Type B pancreatic cell (in vitro differentiated cells): ENCODE measurements around the gene NGFR. TPM values are rescaled to one million over a fixed set of nuclear protein-coding genes. Genes with fewer than 3 reads are reported as not detected.

ENCODE experiments used
- DNase-seq: peaks from one replicate; pipeline ENCODE4 v3.0.0; 2021; ENCODE audit warnings: mixed read lengths; ENCODE audit not compliant: unreplicated experiment; ENCODE audit errors: extremely low spot score
- H3K27ac Mint-ChIP-seq: 2 replicates; pipeline ENCODE4 v1.8.0; 2021; ENCODE audit warnings: mild to moderate bottlenecking, mixed read lengths
- H3K27me3 Mint-ChIP-seq: 2 replicates; pipeline ENCODE4 v1.8.0; 2021; ENCODE audit warnings: mixed read lengths
- H3K36me3 Mint-ChIP-seq: 2 replicates; pipeline ENCODE4 v1.8.0; 2021; ENCODE audit warnings: mixed read lengths
- H3K4me1 Mint-ChIP-seq: one replicate; pipeline ENCODE4 v1.8.0; 2021; ENCODE audit warnings: mixed read lengths; ENCODE audit not compliant: unreplicated experiment
- H3K4me3 Mint-ChIP-seq: 2 replicates; pipeline ENCODE4 v1.8.0; 2021; ENCODE audit warnings: mild to moderate bottlenecking, mixed read lengths
- H3K9me3 Mint-ChIP-seq: 2 replicates; pipeline ENCODE4 v1.8.0; 2021; ENCODE audit warnings: mixed read lengths
- CTCF ChIP-seq: fragments of 200-600 bp; sonication (generic); conservative IDR thresholded peaks from 2 replicates; pipeline ENCODE4 v1.5.0; 2021; ENCODE audit warnings: antibody characterized with exemption, mild to moderate bottlenecking
- total RNA-seq: library from RNA; stranded (reverse); gene quantifications from 2 replicates; pipeline ENCODE4 v1.2.1, GENCODE V29; 2021; ENCODE audit warnings: low replicate concordance

NGFR gene
- total RNA-seq, 1 donor from 2014 or later: 41.3 TPM

- peak; percentile 67 for DNase-seq
- peaks cover 22% of the 10 kb centered on the region for H3K4me1 Mint-ChIP-seq
- peaks cover 12% of the 10 kb centered on the region for H3K27me3 Mint-ChIP-seq
- no peaks in the 10 kb centered on the region for H3K9me3 Mint-ChIP-seq
- no peaks in the 10 kb centered on the region for H3K36me3 Mint-ChIP-seq
- no peak overlapping the region for H3K27ac Mint-ChIP-seq
- TF ChIP-seq CTCF: no peak
- H3K4me3 Mint-ChIP-seq: no peak overlapping the region
Observed at GRCh38 chr17:49527927-49528651, 33.0 kb downstream of the NGFR start.

GRCh38 chr17:49528966-49529365, 33.9 kb downstream of the NGFR start:
- Mint-ChIP-seq H3K9me3 (no peaks in the 10 kb centered on the region), H3K4me3 (no peak overlapping the region), H3K4me1 (peaks cover 18% of the 10 kb centered on the region), H3K36me3 (no peaks in the 10 kb centered on the region), H3K27me3 (peaks cover 12% of the 10 kb centered on the region), H3K27ac (no peak overlapping the region)
- no peak for TF ChIP-seq CTCF
- peak; percentile 59 for DNase-seq

GRCh38 chr17:49530118-49530517, 35.0 kb downstream of the NGFR start:
- Mint-ChIP-seq H3K4me1 (peaks cover 18% of the 10 kb centered on the region), H3K27me3 (peaks cover 12% of the 10 kb centered on the region), H3K9me3 (no peaks in the 10 kb centered on the region), H3K4me3 (no peak overlapping the region), H3K27ac (no peak overlapping the region), H3K36me3 (no peaks in the 10 kb centered on the region)
- TF ChIP-seq CTCF: no peak
- peak; percentile 7 for DNase-seq

- TF ChIP-seq CTCF: no peak
- Mint-ChIP-seq H3K27me3 (peaks cover 9% of the 10 kb centered on the region), H3K36me3 (no peaks in the 10 kb centered on the region), H3K9me3 (peaks cover 4% of the 10 kb centered on the region), H3K4me1 (peaks cover 12% of the 10 kb centered on the region), H3K4me3 (no peak overlapping the region), H3K27ac (no peak overlapping the region)
- DNase-seq: no peak
Observed at GRCh38 chr17:49543860-49544259, 48.8 kb downstream of the NGFR start.

GRCh38 chr17:49545007-49545660, 50.0 kb downstream of the NGFR start:
- H3K9me3 Mint-ChIP-seq: peaks cover 4% of the 10 kb centered on the region
- no peaks in the 10 kb centered on the region for H3K36me3 Mint-ChIP-seq
- no peak for TF ChIP-seq CTCF
- H3K27me3 Mint-ChIP-seq: peaks cover 9% of the 10 kb centered on the region
- H3K4me1 Mint-ChIP-seq: peaks cover 14% of the 10 kb centered on the region
- H3K4me3 Mint-ChIP-seq: no peak overlapping the region
- H3K27ac Mint-ChIP-seq: no peak overlapping the region
- no peak for DNase-seq
